CD14-positive monocyte (primary cell): ENCODE measurements around the gene NLRP12. TPM values are rescaled to one million over a fixed set of nuclear protein-coding genes. Genes with fewer than 3 reads are reported as not detected.
A peak's percentile ranks its signal among the peaks of the same experiment; 100 is the strongest.

Source experiments
- DNase-seq, 3 donors: peaks; one replicate each; pipeline ENCODE4 v3.0.0-alpha.2; 2011 to 2022
- H2AFZ ChIP-seq: 2 replicates; pipeline ENCODE4 v1.6.0; 2012; ENCODE audit warnings: mild to moderate bottlenecking, low read depth, low read length, inconsistent platforms; ENCODE audit not compliant: insufficient read depth, poor library complexity, severe bottlenecking
- H3K27ac ChIP-seq, 2 donors: 1 replicate in 1 of 2; 2 replicates in 1 of 2; pipeline ENCODE4 v1.5.1; 2012 to 2013; ENCODE audit warnings: low read length in 2 of 2, control low read depth in 1 of 2, inconsistent platforms in 1 of 2, low read depth in 1 of 2, mild to moderate bottlenecking in 1 of 2
- H3K27me3 ChIP-seq, 2 donors: one replicate each; pipeline versions ENCODE4 v1.6.0 to v1.6.1; 2011 to 2013; ENCODE audit warnings: low read length in 2 of 2; ENCODE audit not compliant: control insufficient read depth in 2 of 2, insufficient read depth in 2 of 2
- H3K36me3 ChIP-seq, 2 donors: replicated peaks in 1 of 2; 1 replicate in 1 of 2; 2 replicates in 1 of 2; pipeline versions ENCODE4 v1.5.1 to v1.6.1; 2012 to 2013; ENCODE audit warnings: low read length in 2 of 2, control low read depth in 1 of 2, inconsistent platforms in 1 of 2, mild to moderate bottlenecking in 1 of 2; ENCODE audit not compliant: insufficient read depth in 2 of 2, control insufficient read depth in 1 of 2
- H3K4me1 ChIP-seq, 2 donors: 1 replicate in 1 of 2; 2 replicates in 1 of 2; pipeline versions ENCODE4 v1.5.1 to v1.6.1; 2012 to 2013; ENCODE audit warnings: low read length in 2 of 2, control low read depth in 1 of 2, inconsistent platforms in 1 of 2, mild to moderate bottlenecking in 1 of 2, moderate library complexity in 1 of 2; ENCODE audit not compliant: insufficient read depth in 2 of 2, control insufficient read depth in 1 of 2
- H3K4me2 ChIP-seq: replicated peaks from 2 replicates; pipeline ENCODE3; 2012; ENCODE audit warnings: low read length, moderate library complexity, mild to moderate bottlenecking; ENCODE audit not compliant: poor library complexity, severe bottlenecking; ENCODE audit errors: extremely low read depth
- H3K4me3 ChIP-seq, 3 experiments: fragments of 200-600 bp in 1 of 3; sonication (generic) in 1 of 3; replicated peaks in 1 of 3; 1 replicate in 2 of 3; 2 replicates in 1 of 3; pipeline ENCODE4 v1.5.1; 2011 to 2013; ENCODE audit warnings: low read length in 3 of 3, mild to moderate bottlenecking in 3 of 3, control low read depth in 2 of 3, low read depth in 2 of 3, inconsistent platforms in 1 of 3, moderate library complexity in 1 of 3
- H3K79me2 ChIP-seq: 2 replicates; pipeline ENCODE4 v1.6.0; 2012; ENCODE audit warnings: mild to moderate bottlenecking, control low read depth, inconsistent platforms, low read length, moderate library complexity; ENCODE audit not compliant: insufficient read depth
- H3K9ac ChIP-seq: 2 replicates; pipeline ENCODE4 v1.6.0; 2017; ENCODE audit warnings: low read length, mild to moderate bottlenecking; ENCODE audit not compliant: insufficient read depth, poor library complexity, severe bottlenecking
- H3K9me3 ChIP-seq, 2 donors: replicated peaks in 1 of 2; 1 replicate in 1 of 2; 2 replicates in 1 of 2; pipeline versions ENCODE4 v1.5.1 to v1.6.1; 2012 to 2013; ENCODE audit warnings: low read length in 2 of 2, control low read depth in 1 of 2; ENCODE audit not compliant: control insufficient read depth in 1 of 2, insufficient read depth in 1 of 2
- H4K20me1 ChIP-seq: 2 replicates; pipeline ENCODE4 v1.6.0; 2012; ENCODE audit warnings: mild to moderate bottlenecking, low read length, control low read depth, moderate library complexity; ENCODE audit not compliant: insufficient read depth
- H3K27ac Mint-ChIP-seq, 7 donors: one replicate each; pipeline ENCODE4 v1.8.0; 2020; ENCODE audit warnings: mild to moderate bottlenecking in 7 of 7, mixed read lengths in 7 of 7, moderate library complexity in 6 of 7, inconsistent platforms in 2 of 7
- H3K27me3 Mint-ChIP-seq, 3 donors: one replicate each; pipeline ENCODE4 v1.8.0; 2021 to 2022; ENCODE audit warnings: low read depth in 3 of 3, mild to moderate bottlenecking in 3 of 3, mixed read lengths in 3 of 3, moderate library complexity in 3 of 3, inconsistent platforms in 1 of 3
- H3K36me3 Mint-ChIP-seq, 2 donors: one replicate each; pipeline ENCODE4 v1.8.0; 2020; ENCODE audit warnings: mixed read lengths in 2 of 2, inconsistent platforms in 1 of 2, mild to moderate bottlenecking in 1 of 2
- H3K4me1 Mint-ChIP-seq: one replicate; pipeline ENCODE4 v1.8.0; 2020; ENCODE audit warnings: mild to moderate bottlenecking, mixed read lengths
- H3K4me3 Mint-ChIP-seq, 2 donors: one replicate each; pipeline ENCODE4 v1.8.0; 2020; ENCODE audit warnings: mild to moderate bottlenecking in 2 of 2, mixed read lengths in 2 of 2, moderate library complexity in 1 of 2
- H3K9me3 Mint-ChIP-seq, 7 donors: one replicate each; pipeline ENCODE4 v1.8.0; 2020 to 2022; ENCODE audit warnings: mixed read lengths in 7 of 7, mild to moderate bottlenecking in 6 of 7, moderate library complexity in 6 of 7, inconsistent platforms in 2 of 7
- CTCF ChIP-seq: fragments of 200-600 bp; IDR thresholded peaks from one replicate; pipeline ENCODE4 v1.8.0; 2022; ENCODE audit warnings: antibody characterized with exemption, mild to moderate bottlenecking
- WGBS: methylation state at CpG from one replicate; pipeline ENCODE4 v1.1.5; 2013; ENCODE audit warnings: missing lambda C conversion rate; ENCODE audit not compliant: insufficient coverage; 5-methylcytosine and 5-hydroxymethylcytosine counted together
- intact Hi-C, 2 donors: fragments of 100-400 bp; cut with micrococcal nuclease; formaldehyde crosslinking; loops; one replicate each; pipeline versions ENCODE4 v1.15.0 to v1.15.1; 2023
- polyA plus RNA-seq, 3 donors: library from polyadenylated mRNA; depleted of rRNA in 1 of 3; unstranded in 2 of 3; stranded (reverse) in 1 of 3; fragments of 300-500 nt in 2 of 3; fragments of >200 nt in 1 of 3; fragmentation: Illumina TruSeq in 2 of 3; gene quantifications; 1 replicate in 2 of 3; 2 replicates in 1 of 3; pipeline ENCODE4 v1.2.3, GENCODE V29; 2012 to 2021

The NLRP12 gene
- polyA plus RNA-seq, 3 donors = 40.5 to 64.9 (median 47.0) TPM

- Histone ChIP-seq H3K9me3 (no peaks in the 10 kb centered on the region), H3K4me3 (no peak overlapping the region), H3K27ac (no peak overlapping the region), H3K27me3 (no peaks in the 10 kb centered on the region), H2AFZ (no peak overlapping the region), H3K4me1 (peaks cover 24 to 28% of the 10 kb centered on the region in 2 donors), H3K36me3 (no peaks in the 10 kb centered on the region), H3K79me2 (peaks cover 17% of the 10 kb centered on the region), H3K9ac (no peak overlapping the region), H3K4me2 (no peak overlapping the region), H4K20me1 (peaks cover 13% of the 10 kb centered on the region)
- H3K4me1 Mint-ChIP-seq = peaks cover 30% of the 10 kb centered on the region
- H3K27ac Mint-ChIP-seq = peak overlapping the region in 5 of 7 donors; percentile 96 to 100 (median 97)
- H3K4me3 Mint-ChIP-seq = peak overlapping the region; percentile 4 to 37
- no peak for DNase-seq
- TF ChIP-seq CTCF = no peak
- 93% methylated on average over 5 of the region's 6 CpGs for WGBS
- intact Hi-C loops = no loop called here
- H3K27me3 Mint-ChIP-seq = peaks cover 2 to 25% (median 15%) of the 10 kb centered on the region in 3 donors
- peaks cover 0 to 10% (median 1%) of the 10 kb centered on the region in 7 donors for H3K9me3 Mint-ChIP-seq
- H3K36me3 Mint-ChIP-seq = no peaks in the 10 kb centered on the region
Observed at GRCh38 chr19:53864308-53864836, 40.3 kb upstream of the NLRP12 start.

DNA sequence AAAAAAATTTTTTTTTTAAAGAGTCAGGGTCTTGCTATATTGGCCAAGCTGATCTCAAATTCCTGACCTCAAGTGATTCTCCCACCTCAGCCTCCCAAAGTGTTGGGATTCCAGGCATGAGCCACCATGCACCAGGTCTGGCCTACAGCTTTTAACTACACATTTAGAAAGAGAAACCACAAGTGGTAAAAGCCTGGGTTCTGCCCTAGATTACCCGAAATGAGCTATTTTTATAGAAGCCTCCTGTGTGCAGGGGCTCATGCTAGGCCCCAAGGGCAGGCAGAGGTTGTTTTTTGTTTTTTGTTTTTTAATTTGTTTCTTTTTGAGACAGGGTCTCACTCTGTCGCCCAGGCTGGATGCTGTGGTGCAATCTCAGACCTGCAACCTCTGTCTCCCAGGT lies 29.6 kb upstream of the NLRP12 start:
- Histone ChIP-seq H3K79me2 (no peaks in the 10 kb centered on the region), H3K9ac (no peak overlapping the region), H3K4me3 (no peak overlapping the region), H3K36me3 (no peaks in the 10 kb centered on the region), H4K20me1 (no peaks in the 10 kb centered on the region), H3K9me3 (no peaks in the 10 kb centered on the region), H3K27ac (no peak overlapping the region), H3K4me2 (no peak overlapping the region), H3K4me1 (peaks cover 46% of the 10 kb centered on the region in 2 donors), H3K27me3 (no peaks in the 10 kb centered on the region), H2AFZ (no peak overlapping the region)
- H3K36me3 Mint-ChIP-seq = no peaks in the 10 kb centered on the region
- TF ChIP-seq CTCF = no peak
- WGBS = 100% methylated on average over 1 of the region's 2 CpGs
- no peak for DNase-seq
- no peak overlapping the region for H3K4me3 Mint-ChIP-seq
- H3K27me3 Mint-ChIP-seq = peaks cover 2 to 24% (median 11%) of the 10 kb centered on the region in 3 donors
- H3K27ac Mint-ChIP-seq = no peak overlapping the region
- no peaks in the 10 kb centered on the region for H3K9me3 Mint-ChIP-seq
- H3K4me1 Mint-ChIP-seq = peaks cover 40% of the 10 kb centered on the region
- intact Hi-C loops = no loop called here
